BLaER1 treated with 17β-estradiol and CSF1 and Interleukin-3, amounts not matched to agents 10 nM and 100 nM (cell line): Measurements from ENCODE around the gene PTPRN2.
"Not testable (repeated sequence)": the region's sequence is repeated elsewhere in the genome, so short reads cannot be mapped to it uniquely, and the experiment has no call there.

Experiments
- H3K27ac ChIP-seq, 11 experiments: shearing (Covaris generic); formaldehyde crosslinking; 2 replicates each; pipeline ENCODE4 v1.8.1; 2022
- H3K27me3 ChIP-seq, 11 experiments: shearing (Covaris generic); formaldehyde crosslinking; 2 replicates each; pipeline ENCODE4 v1.8.1; 2022
- H3K36me3 ChIP-seq, 11 experiments: shearing (Covaris generic); formaldehyde crosslinking; 2 replicates each; pipeline ENCODE4 v1.8.1; 2022
- H3K4me1 ChIP-seq, 10 experiments: shearing (Covaris generic); formaldehyde crosslinking; 2 replicates each; pipeline ENCODE4 v1.8.1; 2022
- H3K4me2 ChIP-seq, 11 experiments: shearing (Covaris generic); formaldehyde crosslinking; 2 replicates each; pipeline ENCODE4 v1.8.1; 2022
- H3K4me3 ChIP-seq, 10 experiments: shearing (Covaris generic); formaldehyde crosslinking; 2 replicates each; pipeline ENCODE4 v1.8.1; 2022
- H3K9ac ChIP-seq, 11 experiments: shearing (Covaris generic); formaldehyde crosslinking; 2 replicates each; pipeline ENCODE4 v1.8.1; 2022
- H3K9me3 ChIP-seq, 11 experiments: shearing (Covaris generic); formaldehyde crosslinking; replicated peaks in 1 of 11; 2 replicates each; pipeline ENCODE4 v1.8.1; 2022
- H4K20me1 ChIP-seq, 11 experiments: shearing (Covaris generic); formaldehyde crosslinking; 2 replicates each; pipeline ENCODE4 v1.8.1; 2022
- Cebpa-rat ChIP-seq, 11 experiments: shearing (Covaris generic); IDR thresholded peaks; 2 replicates each; pipeline ENCODE4 v1.8.1; 2022

The PTPRN2 gene

DNA sequence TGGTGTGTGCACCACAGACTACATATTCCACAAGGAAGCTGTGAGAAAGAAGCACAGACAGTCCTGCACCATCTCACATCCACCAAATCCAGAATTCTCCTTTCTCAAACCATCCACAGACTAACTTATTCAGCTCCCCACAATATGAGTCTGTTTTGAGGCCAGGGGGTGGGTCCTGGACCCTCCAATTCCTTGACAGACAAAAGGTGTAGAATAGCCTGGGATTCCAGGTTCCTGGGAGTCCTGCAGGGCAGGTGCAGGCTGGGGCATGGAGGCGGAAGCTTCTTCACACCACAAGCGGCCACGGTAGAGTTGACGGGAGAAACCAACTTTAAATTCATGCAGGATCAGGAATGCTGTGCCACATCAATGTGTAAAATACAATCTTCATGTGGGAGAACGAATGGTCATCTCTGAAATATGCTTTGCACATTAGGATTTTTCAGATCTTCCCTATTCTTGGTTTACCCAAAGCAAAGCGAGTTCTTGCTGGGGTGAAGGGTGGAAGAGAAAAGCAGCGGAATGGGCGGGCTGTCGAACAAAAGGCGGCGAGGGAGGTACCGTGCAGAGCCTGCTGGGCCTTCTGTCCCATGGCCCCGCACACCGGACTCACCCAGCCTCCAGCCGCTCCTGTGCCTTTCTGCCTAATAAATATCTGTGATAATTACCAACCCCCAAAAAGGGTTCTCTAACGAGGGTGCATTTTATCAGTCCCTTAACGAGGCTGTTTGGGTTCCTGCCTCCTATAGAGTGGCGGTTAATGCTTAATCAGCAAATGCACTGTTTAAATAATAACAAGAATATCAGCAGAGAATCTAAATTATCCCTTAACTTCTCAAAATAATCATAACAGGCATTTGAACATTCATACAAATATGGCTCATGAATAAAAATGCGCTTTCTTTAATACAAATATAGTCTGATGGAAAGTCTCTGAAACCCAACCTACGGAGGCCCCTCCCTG is 736.9 kb downstream of the PTPRN2 start:
- H3K36me3 ChIP-seq, result no peaks in the 10 kb centered on the region
- peaks cover 0 to 29% (median 8%) of the 10 kb centered on the region in 11 experiments; a peak in 12 of 22 replicates for H3K9me3 ChIP-seq
- H3K4me1 ChIP-seq, result peaks cover 52 to 58% (median 57%) of the 10 kb centered on the region in 10 experiments
- no peaks in the 10 kb centered on the region for H4K20me1 ChIP-seq
- no peak for TF ChIP-seq Cebpa-rat (IDR thresholded peaks at IDR 0.05)
- H3K27me3 ChIP-seq, result peaks cover 0 to 6% (median 0%) of the 10 kb centered on the region in 11 experiments; a peak in 4 of 22 replicates
- H3K9ac ChIP-seq, result peak overlapping the region in 8 of 11 experiments; percentile 61 to 79 (median 73); a peak in 14 of 22 replicates
- H3K4me3 ChIP-seq, result peak overlapping the region in 1 of 10 experiments; percentile 25; a peak in 2 of 20 replicates
- peak overlapping the region; percentile 67 to 99 (median 84) for H3K4me2 ChIP-seq
- H3K27ac ChIP-seq, result peak overlapping the region; percentile 28 to 91 (median 81); a peak in 20 of 22 replicates

DNA sequence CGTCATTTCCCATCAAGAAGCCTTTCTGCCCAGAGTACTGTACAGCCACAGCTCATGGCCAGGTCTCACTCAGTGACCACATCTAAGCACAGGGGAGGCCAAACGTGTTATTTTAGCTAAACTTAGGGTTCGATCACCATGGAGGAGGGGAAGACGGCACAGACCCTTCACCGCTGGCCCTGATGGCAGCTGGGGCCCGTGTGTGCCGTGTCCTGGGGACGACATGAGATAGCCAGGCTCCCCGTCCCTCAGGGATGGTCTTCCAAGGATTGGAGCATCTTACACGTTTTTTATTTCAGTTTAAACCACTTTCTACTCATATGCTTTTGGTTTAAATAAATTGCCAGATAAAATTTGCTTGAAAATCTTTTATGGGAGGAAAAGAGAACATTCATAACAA is 737.9 kb downstream of the PTPRN2 start:
- Histone ChIP-seq H3K36me3 (no peaks in the 10 kb centered on the region), H3K27ac (no peak overlapping the region), H3K9me3 (peaks cover 0 to 38% (median 8%) of the 10 kb centered on the region in 11 experiments; a peak in 12 of 22 replicates), H3K4me1 (peaks cover 48 to 55% (median 53%) of the 10 kb centered on the region in 10 experiments), H3K27me3 (peaks cover 0 to 6% (median 0%) of the 10 kb centered on the region in 11 experiments; a peak in 4 of 22 replicates), H4K20me1 (no peaks in the 10 kb centered on the region), H3K4me3 (no peak overlapping the region), H3K4me2 (no peak overlapping the region), H3K9ac (no peak overlapping the region)
- no peak for TF ChIP-seq Cebpa-rat (IDR thresholded peaks at IDR 0.05)

DNA sequence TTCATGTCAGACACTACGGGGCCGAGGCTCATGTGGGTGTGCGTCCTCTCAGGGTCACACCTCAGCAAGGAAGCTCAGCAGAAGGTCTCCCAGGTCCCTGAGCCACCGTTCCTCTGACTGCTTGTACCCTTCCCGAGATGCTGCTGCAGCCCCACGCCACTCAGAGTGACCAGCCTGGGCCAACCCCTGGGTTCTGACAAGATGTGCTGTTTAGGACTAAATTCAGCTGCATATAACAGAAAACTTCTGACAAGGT is 738.4 kb downstream of the PTPRN2 start:
- H3K9me3 ChIP-seq, result peaks cover 0 to 38% (median 8%) of the 10 kb centered on the region in 11 experiments; a peak in 12 of 22 replicates

DNA sequence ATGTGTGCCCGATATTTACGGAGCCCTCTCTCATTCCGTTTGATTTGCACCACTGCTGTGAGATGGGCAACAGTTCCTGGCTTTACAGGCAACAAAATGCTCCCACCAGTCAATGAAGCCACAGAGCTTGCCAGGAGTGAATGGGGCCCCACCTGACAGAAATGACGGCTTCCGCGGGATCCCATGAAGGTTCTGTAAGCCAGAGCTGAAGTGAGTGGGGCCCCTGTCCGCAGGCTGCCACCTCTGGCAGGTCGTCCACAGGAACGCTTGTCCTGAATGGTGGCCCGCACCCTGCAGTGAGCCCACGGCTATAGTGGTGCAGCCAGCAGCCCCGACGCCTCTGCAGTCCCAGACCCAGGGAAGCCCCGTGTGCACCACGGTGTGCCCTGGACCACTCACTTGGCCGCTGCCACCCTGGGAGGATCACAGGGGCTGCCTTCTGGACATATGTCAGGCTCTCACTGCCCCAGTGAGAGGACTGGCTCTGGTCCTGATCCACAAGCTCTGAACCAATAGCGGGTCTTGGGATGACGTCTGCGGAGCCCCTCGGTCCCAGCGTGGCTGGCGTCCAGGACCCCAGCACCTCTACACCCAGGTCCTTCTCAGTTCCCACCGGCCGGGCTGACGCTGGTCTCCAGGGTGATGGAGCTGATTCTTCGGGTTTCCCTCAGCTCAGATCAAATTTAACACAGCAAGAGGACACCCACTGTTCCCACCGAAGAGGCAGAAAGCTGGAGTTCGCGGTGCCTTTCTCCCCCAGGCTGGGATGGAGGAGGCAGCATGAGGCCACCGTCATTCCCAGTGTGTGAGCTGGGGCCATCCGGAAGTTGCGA is 738.9 kb downstream of the PTPRN2 start:
- no peak overlapping the region for H3K9ac ChIP-seq
- no peaks in the 10 kb centered on the region for H4K20me1 ChIP-seq
- H3K9me3 ChIP-seq, result peaks cover 0 to 38% (median 8%) of the 10 kb centered on the region in 11 experiments; a peak in 12 of 22 replicates
- H3K4me3 ChIP-seq, result no peak overlapping the region
- TF ChIP-seq Cebpa-rat (IDR thresholded peaks at IDR 0.05), result no peak
- H3K36me3 ChIP-seq, result no peaks in the 10 kb centered on the region
- H3K4me2 ChIP-seq, result no peak overlapping the region
- no peak overlapping the region for H3K27ac ChIP-seq
- H3K27me3 ChIP-seq, result peaks cover 0 to 6% (median 0%) of the 10 kb centered on the region in 11 experiments; a peak in 4 of 22 replicates
- H3K4me1 ChIP-seq, result peaks cover 38 to 46% (median 44%) of the 10 kb centered on the region in 10 experiments

More for the DNA sequence above, 738.4 kb downstream of the PTPRN2 start:
- peaks cover 44 to 52% (median 49%) of the 10 kb centered on the region in 10 experiments for H3K4me1 ChIP-seq
- no peak for TF ChIP-seq Cebpa-rat (IDR thresholded peaks at IDR 0.05)
- H3K4me3 ChIP-seq, result no peak overlapping the region
- H3K27ac ChIP-seq, result no peak overlapping the region
- H3K4me2 ChIP-seq, result no peak overlapping the region
- H3K36me3 ChIP-seq, result no peaks in the 10 kb centered on the region
- H4K20me1 ChIP-seq, result no peaks in the 10 kb centered on the region
- no peak overlapping the region for H3K9ac ChIP-seq
- H3K27me3 ChIP-seq, result peaks cover 0 to 6% (median 0%) of the 10 kb centered on the region in 11 experiments; a peak in 4 of 22 replicates

DNA sequence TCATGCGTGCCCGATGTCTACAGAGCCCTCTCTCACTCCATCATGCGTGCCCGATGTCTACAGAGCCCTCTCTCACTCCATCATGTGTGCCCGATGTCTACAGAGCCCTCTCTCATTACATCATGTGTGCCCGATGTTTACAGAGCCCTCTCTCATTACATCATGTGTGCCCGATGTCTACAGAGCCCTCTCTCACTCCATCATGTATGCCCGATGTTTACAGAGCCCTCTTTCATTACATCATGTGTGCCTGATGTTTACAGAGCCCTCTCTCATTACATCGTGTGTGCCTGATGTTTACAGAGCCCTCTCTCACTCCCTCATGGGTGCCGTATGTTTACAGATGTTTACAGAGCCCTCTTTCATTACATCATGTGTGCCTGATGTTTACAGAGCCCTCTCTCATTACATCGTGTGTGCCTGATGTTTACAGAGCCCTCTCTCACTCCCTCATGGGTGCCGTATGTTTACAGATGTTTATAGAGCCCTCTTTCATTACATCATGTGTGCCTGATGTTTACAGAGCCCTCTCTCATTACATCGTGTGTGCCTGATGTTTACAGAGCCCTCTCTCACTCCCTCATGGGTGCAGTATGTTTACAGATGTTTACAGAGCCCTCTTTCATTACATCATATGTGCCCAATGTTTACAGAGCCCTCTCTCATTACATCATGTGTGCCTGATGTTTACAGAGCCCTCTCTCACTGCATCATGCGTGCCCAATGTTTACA is 739.7 kb downstream of the PTPRN2 start:
- Histone ChIP-seq H3K4me1 (peaks cover 30 to 38% (median 36%) of the 10 kb centered on the region in 10 experiments), H3K9me3 (peaks cover 0 to 31% (median 8%) of the 10 kb centered on the region in 11 experiments; a peak in 12 of 22 replicates)
- not testable (repeated sequence) for H3K27ac ChIP-seq, H3K36me3 ChIP-seq, H3K4me3 ChIP-seq, H3K9ac ChIP-seq, H3K27me3 ChIP-seq, H4K20me1 ChIP-seq, H3K4me2 ChIP-seq

DNA sequence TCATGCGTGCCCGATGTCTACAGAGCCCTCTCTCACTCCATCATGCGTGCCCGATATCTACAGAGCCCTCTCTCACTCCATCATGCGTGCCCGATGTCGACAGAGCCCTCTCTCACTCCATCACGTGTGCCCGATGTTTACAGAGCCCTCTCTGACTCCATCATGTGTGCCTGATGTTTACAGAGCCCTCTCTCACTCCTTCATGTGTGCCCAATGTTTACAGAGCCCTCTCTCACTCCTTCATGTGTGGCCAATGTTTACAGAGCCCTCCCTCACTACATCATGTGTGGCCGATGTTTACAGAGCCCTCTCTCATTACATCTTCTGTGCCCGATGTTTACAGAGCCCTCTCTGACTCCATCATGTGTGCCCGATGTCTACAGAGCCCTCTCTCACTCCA is 740.9 kb downstream of the PTPRN2 start:
- peaks cover 0 to 30% (median 8%) of the 10 kb centered on the region in 11 experiments; a peak in 12 of 22 replicates for H3K9me3 ChIP-seq
- not testable (repeated sequence) for H3K27ac ChIP-seq, H3K36me3 ChIP-seq, H3K27me3 ChIP-seq, H3K4me3 ChIP-seq, H4K20me1 ChIP-seq, H3K9ac ChIP-seq
- peaks cover 23 to 27% (median 24%) of the 10 kb centered on the region in 10 experiments for H3K4me1 ChIP-seq
- peak overlapping the region in 5 of 11 experiments; percentile 39 to 68 (median 50); a peak in 5 of 22 replicates for H3K4me2 ChIP-seq

DNA sequence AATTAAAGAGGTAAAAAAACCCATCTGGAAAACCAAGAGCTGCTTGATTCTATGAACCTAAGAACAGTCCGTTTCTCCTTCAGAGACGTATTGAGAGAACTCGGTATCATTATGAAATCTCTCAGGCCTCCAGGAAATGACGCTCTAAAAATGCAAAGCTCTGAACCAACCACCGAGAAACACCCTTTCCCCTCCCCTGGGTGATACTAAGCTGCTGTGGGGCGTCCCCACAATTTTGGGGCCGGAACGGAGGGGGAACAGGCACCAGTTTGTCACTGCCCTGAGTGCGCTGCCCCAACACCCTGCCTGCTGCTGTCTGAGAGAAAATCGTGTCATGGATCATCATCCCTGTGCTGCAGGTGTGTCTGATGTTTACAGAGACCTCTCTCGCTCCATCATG is 741.4 kb downstream of the PTPRN2 start:
- Histone ChIP-seq H3K9me3 (peaks cover 0 to 30% (median 8%) of the 10 kb centered on the region in 11 experiments; a peak in 12 of 22 replicates), H3K36me3 (no peaks in the 10 kb centered on the region), H4K20me1 (no peaks in the 10 kb centered on the region), H3K9ac (no peak overlapping the region), H3K27ac (peak overlapping the region in 3 of 11 experiments; percentile 0 to 27 (median 12); a peak in 2 of 22 replicates), H3K4me1 (peaks cover 18 to 23% (median 20%) of the 10 kb centered on the region in 10 experiments), H3K27me3 (peaks cover 0 to 6% (median 0%) of the 10 kb centered on the region in 11 experiments; a peak in 4 of 22 replicates), H3K4me2 (peak overlapping the region; percentile 39 to 69 (median 50); a peak in 21 of 22 replicates), H3K4me3 (no peak overlapping the region)
- TF ChIP-seq Cebpa-rat (IDR thresholded peaks at IDR 0.05), result no peak

DNA sequence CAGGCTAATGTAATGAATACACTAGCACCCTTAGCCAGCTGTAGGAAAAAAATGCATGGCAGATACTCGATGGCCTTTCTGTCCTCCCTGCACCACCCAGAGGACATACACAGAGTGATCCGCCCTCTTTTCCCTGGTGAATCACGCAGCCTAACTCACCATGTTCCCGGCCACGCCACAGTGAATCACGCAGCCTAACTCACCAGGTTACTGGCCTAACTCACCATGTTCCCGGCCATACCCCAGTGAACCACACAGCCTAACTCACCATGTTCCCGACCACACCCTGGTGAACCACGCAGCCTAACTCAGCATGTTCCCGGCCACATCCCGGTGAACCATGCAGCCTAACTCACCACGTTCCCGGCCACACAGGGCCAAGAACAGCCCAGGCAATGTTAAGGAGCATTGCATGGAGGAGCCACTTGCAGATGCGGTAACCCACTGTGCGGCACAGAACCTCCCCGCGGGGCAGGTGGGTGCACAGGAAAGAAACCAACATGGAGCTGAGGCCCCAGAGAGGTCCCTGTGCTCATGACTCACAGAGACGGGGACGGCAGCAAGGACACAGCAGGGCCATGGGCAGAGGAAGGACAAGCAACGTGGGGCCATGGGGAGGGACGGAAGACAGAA is 742.3 kb downstream of the PTPRN2 start:
- Histone ChIP-seq H4K20me1 (no peaks in the 10 kb centered on the region), H3K27ac (peak overlapping the region in 3 of 11 experiments; percentile 0 to 27 (median 12); a peak in 2 of 22 replicates), H3K4me3 (no peak overlapping the region), H3K27me3 (peaks cover 0 to 6% (median 0%) of the 10 kb centered on the region in 11 experiments; a peak in 4 of 22 replicates), H3K4me1 (peaks cover 12 to 16% (median 14%) of the 10 kb centered on the region in 10 experiments), H3K9ac (no peak overlapping the region), H3K9me3 (peaks cover 5 to 38% (median 10%) of the 10 kb centered on the region in 11 experiments; a peak in 18 of 22 replicates), H3K36me3 (no peaks in the 10 kb centered on the region), H3K4me2 (peak overlapping the region; percentile 39 to 69 (median 50); a peak in 20 of 22 replicates)
- TF ChIP-seq Cebpa-rat (IDR thresholded peaks at IDR 0.05), result no peak
